AG08395 (cell line): ENCODE data around the gene CDHR1.

Source experiments
- DNase-seq: peaks from one replicate; pipeline ENCODE4 v3.0.0; 2012; ENCODE audit warnings: mixed read lengths, low spot score

CDHR1 gene

GRCh38 chr10:84262190-84262956 lies 68.0 kb downstream of the CDHR1 start:
- DNase-seq, result no peak

GRCh38 chr10:84263716-84264115 lies 69.4 kb downstream of the CDHR1 start:
- no peak for DNase-seq

- peak; percentile 77 for DNase-seq
Observed at GRCh38 chr10:84264611-84265141, 70.3 kb downstream of the CDHR1 start.

GRCh38 chr10:84265418-84265817 lies 71.1 kb downstream of the CDHR1 start:
- DNase-seq, result no peak

GRCh38 chr10:84267503-84268126 lies 73.3 kb downstream of the CDHR1 start:
- peak; percentile 39 for DNase-seq

- DNase-seq, result no peak
Observed at GRCh38 chr10:84269162-84269561, 74.8 kb downstream of the CDHR1 start.
